ENCODE measurements around the gene TBC1D22A. TPM values are rescaled to one million over a fixed set of nuclear protein-coding genes. Genes with fewer than 3 reads are reported as not detected.

TBC1D22A gene
- total RNA-seq, 4 donors from 2014 or later: 15.6 to 21.7 (median 20.5) TPM

GRCh38 chr22:46741974-46742519 is 20.4 kb upstream of the TBC1D22A start:
- no peak for DNase-seq
- Histone ChIP-seq H3K27me3 (no peaks in the 10 kb centered on the region), H3K36me3 (no peaks in the 10 kb centered on the region), H3K4me1 (peaks cover 14 to 28% (median 18%) of the 10 kb centered on the region in 3 donors), H3K27ac (no peak overlapping the region), H3K9me3 (no peaks in the 10 kb centered on the region), H3K4me3 (no peak overlapping the region)
- intact Hi-C loops (cut with DNase I): no loop called here
- TF ChIP-seq CTCF (IDR thresholded peaks at IDR 0.05): no peak
- TF ChIP-seq POLR2A (IDR thresholded peaks at IDR 0.05): no peak
- WGBS, 2 donors: 33 to 79% methylated on average over 2 to 3 of the region's 6 CpGs

DNA sequence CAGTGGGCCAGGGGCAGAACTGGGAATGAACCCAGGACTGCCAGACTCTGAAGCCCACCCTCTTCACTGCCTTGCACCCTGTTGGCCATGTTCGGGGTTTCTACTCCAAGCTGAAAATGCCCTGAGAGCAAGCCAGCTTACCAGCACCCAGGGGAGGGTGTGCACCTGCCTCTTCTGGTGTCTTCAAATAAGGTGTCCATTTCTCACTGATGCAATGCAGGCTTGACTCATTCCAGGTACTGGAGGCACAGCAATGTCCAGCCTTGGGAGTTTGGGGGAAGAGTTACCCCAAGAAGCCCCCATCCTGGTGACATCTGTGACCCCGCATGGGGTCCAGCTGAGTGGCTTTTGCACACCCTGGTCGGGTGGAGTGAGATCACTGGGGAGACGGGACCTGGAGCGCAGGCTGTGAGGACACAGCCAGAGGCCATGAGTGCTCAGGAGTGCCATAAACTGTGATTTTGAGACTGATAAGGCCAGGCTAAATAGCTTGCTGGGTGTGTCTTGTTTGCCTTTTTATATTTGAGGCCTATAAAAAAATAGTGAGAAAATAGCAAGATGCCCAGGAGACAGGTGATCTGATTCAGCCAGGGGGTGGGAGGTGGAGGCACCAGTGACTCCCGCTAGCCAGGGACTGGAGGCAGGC is 19.8 kb upstream of the TBC1D22A start:
- Histone ChIP-seq H3K27ac (no peak overlapping the region), H3K9me3 (no peaks in the 10 kb centered on the region), H3K4me1 (peaks cover 14 to 22% (median 14%) of the 10 kb centered on the region in 3 donors), H3K4me3 (no peak overlapping the region), H3K36me3 (no peaks in the 10 kb centered on the region), H3K27me3 (no peaks in the 10 kb centered on the region)
- DNase-seq: no peak
- TF ChIP-seq POLR2A (IDR thresholded peaks at IDR 0.05): no peak
- WGBS, 2 donors: 45 to 75% methylated on average over 4 to 5 of the region's 6 CpGs
- intact Hi-C loops (cut with DNase I): no loop called here

GRCh38 chr22:46744581-46744980 is 17.9 kb upstream of the TBC1D22A start:
- Histone ChIP-seq H3K36me3 (no peaks in the 10 kb centered on the region), H3K4me1 (peaks cover 3 to 23% (median 11%) of the 10 kb centered on the region in 3 donors), H3K27me3 (peaks cover 0 to 9% (median 0%) of the 10 kb centered on the region in 4 donors), H3K27ac (no peak overlapping the region), H3K4me3 (no peak overlapping the region), H3K9me3 (no peaks in the 10 kb centered on the region)
- no peak for TF ChIP-seq POLR2A (IDR thresholded peaks at IDR 0.05)
- no peak for TF ChIP-seq CTCF (IDR thresholded peaks at IDR 0.05)
- WGBS, 2 donors: 84 to 91% methylated on average over 4 to 6 of the region's 6 CpGs
- intact Hi-C loops (cut with DNase I): no loop called here
- DNase-seq: no peak

DNA sequence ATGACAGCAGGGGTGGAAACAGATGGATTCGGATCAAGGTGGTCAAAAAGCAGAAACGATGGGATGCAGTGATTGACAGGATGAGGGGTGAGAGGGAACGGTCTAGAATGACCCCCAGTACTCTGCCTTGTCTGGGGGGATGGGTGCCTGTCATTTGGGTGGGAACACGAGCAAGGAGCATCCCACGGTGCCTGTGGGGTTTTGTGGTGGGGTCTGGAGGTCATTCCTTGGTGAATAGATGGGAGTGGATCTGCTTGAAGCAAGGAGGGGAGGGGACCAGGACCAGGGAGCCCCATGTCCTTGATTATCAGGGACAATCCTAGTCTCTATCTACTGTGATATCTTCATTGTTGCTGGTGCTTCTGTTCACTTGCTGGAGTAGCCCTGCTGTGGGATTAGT is 16.3 kb upstream of the TBC1D22A start:
- TF ChIP-seq CTCF (IDR thresholded peaks at IDR 0.05) (no peak), POLR2A (IDR thresholded peaks at IDR 0.05) (no peak)
- H3K9me3 ChIP-seq: no peaks in the 10 kb centered on the region
- H3K4me3 ChIP-seq: no peak overlapping the region
- no peak overlapping the region for H3K27ac ChIP-seq
- 66 to 67% methylated on average over 5 of the region's 5 CpGs for WGBS, 2 donors
- intact Hi-C loops (cut with DNase I): no loop called here
- H3K4me1 ChIP-seq: peaks cover 15 to 30% (median 23%) of the 10 kb centered on the region in 3 donors
- DNase-seq: no peak
- H3K36me3 ChIP-seq: no peaks in the 10 kb centered on the region
- H3K27me3 ChIP-seq: peaks cover 0 to 9% (median 0%) of the 10 kb centered on the region in 4 donors

DNA sequence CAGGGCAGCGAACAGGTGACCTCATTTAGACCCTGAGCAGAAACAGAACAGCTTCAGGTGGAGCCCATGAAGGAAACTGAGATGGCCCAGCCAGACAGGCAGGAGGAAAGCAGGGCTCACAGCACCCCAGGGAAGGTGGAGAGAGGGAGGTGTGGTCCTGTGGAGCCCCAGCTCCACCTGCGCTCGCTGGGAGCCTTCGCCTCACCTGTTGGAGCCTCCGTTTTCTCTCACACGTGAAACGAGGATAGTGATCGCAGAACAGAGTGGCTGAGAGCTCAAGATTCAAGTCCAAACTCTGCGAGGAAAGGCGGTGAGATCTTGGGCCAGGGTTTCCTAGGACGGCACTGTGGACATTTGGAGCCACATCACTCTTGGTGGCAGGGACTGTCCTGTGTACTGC is 15.8 kb upstream of the TBC1D22A start:
- peaks cover 19 to 34% (median 27%) of the 10 kb centered on the region in 3 donors for H3K4me1 ChIP-seq
- 83 to 94% methylated on average over 3 to 11 of the region's 11 CpGs for WGBS, 2 donors
- intact Hi-C loops (cut with DNase I): no loop called here

More for the DNA sequence above, 15.8 kb upstream of the TBC1D22A start:
- no peak for DNase-seq
- no peak overlapping the region for H3K27ac ChIP-seq
- no peaks in the 10 kb centered on the region for H3K9me3 ChIP-seq
- no peak overlapping the region for H3K4me3 ChIP-seq
- TF ChIP-seq CTCF (IDR thresholded peaks at IDR 0.05) (no peak), POLR2A (IDR thresholded peaks at IDR 0.05) (no peak)
- H3K27me3 ChIP-seq: peaks cover 0 to 9% (median 0%) of the 10 kb centered on the region in 4 donors
- no peaks in the 10 kb centered on the region for H3K36me3 ChIP-seq
